Measurements from ENCODE around the gene RFFL.

Gene RFFL

GRCh38 chr17:35089586-35090296, 26.2 kb upstream of the RFFL start:
- peaks cover 39% of the 10 kb centered on the region for H3K79me2 ChIP-seq (ENCODE audit: control insufficient read depth, insufficient read depth, low read length, unreplicated experiment)

GRCh38 chr17:35088881-35089585, 25.5 kb upstream of the RFFL start:
- no peaks in the 10 kb centered on the region for H3K36me3 ChIP-seq (ENCODE audit: insufficient read depth, low read length)

More at GRCh38 chr17:35089586-35090296, 26.2 kb upstream of the RFFL start:
- Histone ChIP-seq H3K27ac (ENCODE audit: low read depth, low read length) (peak overlapping the region; percentile 28), H3K4me1 (ENCODE audit: control insufficient read depth, insufficient read depth, low read length, unreplicated experiment) (peaks cover 41% of the 10 kb centered on the region), H3K27me3 (ENCODE audit: insufficient read depth, low read length) (no peaks in the 10 kb centered on the region), H3K4me3 (ENCODE audit: low read depth, low read length) (peak overlapping the region; percentile 66), H3K36me3 (ENCODE audit: insufficient read depth, low read length) (no peaks in the 10 kb centered on the region), H2AFZ (ENCODE audit: low read length, unreplicated experiment) (peak overlapping the region; percentile 59)

GRCh38 chr17:35088356-35088880, 24.9 kb upstream of the RFFL start:
- H2AFZ ChIP-seq (ENCODE audit: low read length, unreplicated experiment) = peak overlapping the region; percentile 63
- peak overlapping the region; percentile 73 for H3K27ac ChIP-seq (ENCODE audit: low read depth, low read length)
- peaks cover 37% of the 10 kb centered on the region for H3K4me1 ChIP-seq (ENCODE audit: control insufficient read depth, insufficient read depth, low read length, unreplicated experiment)
- no peaks in the 10 kb centered on the region for H3K27me3 ChIP-seq (ENCODE audit: insufficient read depth, low read length)
- no peaks in the 10 kb centered on the region for H3K36me3 ChIP-seq (ENCODE audit: insufficient read depth, low read length)
- H3K79me2 ChIP-seq (ENCODE audit: control insufficient read depth, insufficient read depth, low read length, unreplicated experiment) = peaks cover 48% of the 10 kb centered on the region
- peak overlapping the region; percentile 88 for H3K4me3 ChIP-seq (ENCODE audit: low read depth, low read length)

More at GRCh38 chr17:35088881-35089585, 25.5 kb upstream of the RFFL start:
- Histone ChIP-seq H3K27ac (ENCODE audit: low read depth, low read length) (peak overlapping the region; percentile 73), H3K27me3 (ENCODE audit: insufficient read depth, low read length) (no peaks in the 10 kb centered on the region), H2AFZ (ENCODE audit: low read length, unreplicated experiment) (peak overlapping the region; percentile 63), H3K4me3 (ENCODE audit: low read depth, low read length) (peak overlapping the region; percentile 88), H3K79me2 (ENCODE audit: control insufficient read depth, insufficient read depth, low read length, unreplicated experiment) (peaks cover 43% of the 10 kb centered on the region), H3K4me1 (ENCODE audit: control insufficient read depth, insufficient read depth, low read length, unreplicated experiment) (peaks cover 37% of the 10 kb centered on the region)

- H2AFZ ChIP-seq (ENCODE audit: low read length, unreplicated experiment) = peak overlapping the region; percentile 28
- peak overlapping the region; percentile 73 for H3K27ac ChIP-seq (ENCODE audit: low read depth, low read length)
Measured at GRCh38 chr17:35087731-35088355, 24.3 kb upstream of the RFFL start.

GRCh38 chr17:35086931-35087573, 23.5 kb upstream of the RFFL start:
- H2AFZ ChIP-seq (ENCODE audit: low read length, unreplicated experiment) = no peak overlapping the region
- peaks cover 50% of the 10 kb centered on the region for H3K4me1 ChIP-seq (ENCODE audit: control insufficient read depth, insufficient read depth, low read length, unreplicated experiment)
- H3K27ac ChIP-seq (ENCODE audit: low read depth, low read length) = peak overlapping the region; percentile 73
- no peaks in the 10 kb centered on the region for H3K36me3 ChIP-seq (ENCODE audit: insufficient read depth, low read length)
- no peaks in the 10 kb centered on the region for H3K27me3 ChIP-seq (ENCODE audit: insufficient read depth, low read length)
- peaks cover 56% of the 10 kb centered on the region for H3K79me2 ChIP-seq (ENCODE audit: control insufficient read depth, insufficient read depth, low read length, unreplicated experiment)
- H3K4me3 ChIP-seq (ENCODE audit: low read depth, low read length) = peak overlapping the region; percentile 88

More at GRCh38 chr17:35087731-35088355, 24.3 kb upstream of the RFFL start:
- H3K4me1 ChIP-seq (ENCODE audit: control insufficient read depth, insufficient read depth, low read length, unreplicated experiment) = peaks cover 42% of the 10 kb centered on the region
- H3K27me3 ChIP-seq (ENCODE audit: insufficient read depth, low read length) = no peaks in the 10 kb centered on the region
- peaks cover 53% of the 10 kb centered on the region for H3K79me2 ChIP-seq (ENCODE audit: control insufficient read depth, insufficient read depth, low read length, unreplicated experiment)
- peak overlapping the region; percentile 88 for H3K4me3 ChIP-seq (ENCODE audit: low read depth, low read length)
- H3K36me3 ChIP-seq (ENCODE audit: insufficient read depth, low read length) = no peaks in the 10 kb centered on the region

- Histone ChIP-seq H3K79me2 (ENCODE audit: control insufficient read depth, insufficient read depth, low read length, unreplicated experiment) (peaks cover 63% of the 10 kb centered on the region), H2AFZ (ENCODE audit: low read length, unreplicated experiment) (no peak overlapping the region), H3K27ac (ENCODE audit: low read depth, low read length) (no peak overlapping the region), H3K4me3 (ENCODE audit: low read depth, low read length) (no peak overlapping the region), H3K27me3 (ENCODE audit: insufficient read depth, low read length) (no peaks in the 10 kb centered on the region), H3K36me3 (ENCODE audit: insufficient read depth, low read length) (no peaks in the 10 kb centered on the region), H3K4me1 (ENCODE audit: control insufficient read depth, insufficient read depth, low read length, unreplicated experiment) (peaks cover 58% of the 10 kb centered on the region)
Measured at GRCh38 chr17:35086164-35086563, 22.7 kb upstream of the RFFL start.

GRCh38 chr17:35084987-35085386, 21.5 kb upstream of the RFFL start:
- H3K4me3 ChIP-seq (ENCODE audit: low read depth, low read length) = no peak overlapping the region
- no peaks in the 10 kb centered on the region for H3K36me3 ChIP-seq (ENCODE audit: insufficient read depth, low read length)
- H2AFZ ChIP-seq (ENCODE audit: low read length, unreplicated experiment) = no peak overlapping the region
- H3K4me1 ChIP-seq (ENCODE audit: control insufficient read depth, insufficient read depth, low read length, unreplicated experiment) = peaks cover 69% of the 10 kb centered on the region
- H3K27me3 ChIP-seq (ENCODE audit: insufficient read depth, low read length) = no peaks in the 10 kb centered on the region
- H3K27ac ChIP-seq (ENCODE audit: low read depth, low read length) = peak overlapping the region; percentile 69
- peaks cover 75% of the 10 kb centered on the region for H3K79me2 ChIP-seq (ENCODE audit: control insufficient read depth, insufficient read depth, low read length, unreplicated experiment)

GRCh38 chr17:35083071-35083470, 19.6 kb upstream of the RFFL start:
- peaks cover 73% of the 10 kb centered on the region for H3K4me1 ChIP-seq (ENCODE audit: control insufficient read depth, insufficient read depth, low read length, unreplicated experiment)
- peak overlapping the region; percentile 60 for H3K27ac ChIP-seq (ENCODE audit: low read depth, low read length)
- no peak overlapping the region for H2AFZ ChIP-seq (ENCODE audit: low read length, unreplicated experiment)
- H3K36me3 ChIP-seq (ENCODE audit: insufficient read depth, low read length) = no peaks in the 10 kb centered on the region
- H3K27me3 ChIP-seq (ENCODE audit: insufficient read depth, low read length) = no peaks in the 10 kb centered on the region
- peaks cover 82% of the 10 kb centered on the region for H3K79me2 ChIP-seq (ENCODE audit: control insufficient read depth, insufficient read depth, low read length, unreplicated experiment)
- H3K4me3 ChIP-seq (ENCODE audit: low read depth, low read length) = no peak overlapping the region

GRCh38 chr17:35082073-35082657, 18.7 kb upstream of the RFFL start:
- H2AFZ ChIP-seq (ENCODE audit: low read length, unreplicated experiment) = no peak overlapping the region
- no peaks in the 10 kb centered on the region for H3K36me3 ChIP-seq (ENCODE audit: insufficient read depth, low read length)
- H3K27me3 ChIP-seq (ENCODE audit: insufficient read depth, low read length) = no peaks in the 10 kb centered on the region
- peaks cover 65% of the 10 kb centered on the region for H3K4me1 ChIP-seq (ENCODE audit: control insufficient read depth, insufficient read depth, low read length, unreplicated experiment)
- H3K27ac ChIP-seq (ENCODE audit: low read depth, low read length) = peak overlapping the region; percentile 60
- no peak overlapping the region for H3K4me3 ChIP-seq (ENCODE audit: low read depth, low read length)
- peaks cover 82% of the 10 kb centered on the region for H3K79me2 ChIP-seq (ENCODE audit: control insufficient read depth, insufficient read depth, low read length, unreplicated experiment)

GRCh38 chr17:35081638-35082037, 18.1 kb upstream of the RFFL start:
- H3K27ac ChIP-seq (ENCODE audit: low read depth, low read length) = 0 out of 2 replicates have a peak overlapping the region, but pooled peaks have one; percentile 60
- peaks cover 79% of the 10 kb centered on the region for H3K79me2 ChIP-seq (ENCODE audit: control insufficient read depth, insufficient read depth, low read length, unreplicated experiment)
- H3K4me1 ChIP-seq (ENCODE audit: control insufficient read depth, insufficient read depth, low read length, unreplicated experiment) = peaks cover 60% of the 10 kb centered on the region
- no peak overlapping the region for H2AFZ ChIP-seq (ENCODE audit: low read length, unreplicated experiment)
- no peaks in the 10 kb centered on the region for H3K36me3 ChIP-seq (ENCODE audit: insufficient read depth, low read length)
- H3K4me3 ChIP-seq (ENCODE audit: low read depth, low read length) = no peak overlapping the region
- H3K27me3 ChIP-seq (ENCODE audit: insufficient read depth, low read length) = no peaks in the 10 kb centered on the region
